Muscle of leg (tissue), 16 donors: Measurements from ENCODE around the gene ETV3. TPM values are rescaled to one million over a fixed set of nuclear protein-coding genes. Genes with fewer than 3 reads are reported as not detected.
"Not testable (repeated sequence)": the region's sequence is repeated elsewhere in the genome, so short reads cannot be mapped to it uniquely, and the experiment has no call there.

Source experiments
- DNase-seq: peaks from one replicate; pipeline ENCODE4 v3.0.0; 2013
- H3K27ac ChIP-seq: one replicate; pipeline ENCODE4 v1.5.1; 2013; ENCODE audit warnings: mild to moderate bottlenecking, low read length, control low read depth
- H3K27me3 ChIP-seq: one replicate; pipeline ENCODE4 v1.6.1; 2013; ENCODE audit warnings: low read length; ENCODE audit not compliant: control insufficient read depth, insufficient read depth
- H3K36me3 ChIP-seq: one replicate; pipeline ENCODE4 v1.6.1; 2013; ENCODE audit warnings: low read length; ENCODE audit not compliant: control insufficient read depth, insufficient read depth
- H3K4me1 ChIP-seq: one replicate; pipeline ENCODE4 v1.6.1; 2013; ENCODE audit warnings: low read length; ENCODE audit not compliant: control insufficient read depth, insufficient read depth
- H3K4me3 ChIP-seq: one replicate; pipeline ENCODE4 v1.5.1; 2013; ENCODE audit warnings: low read length, control low read depth
- H3K9me3 ChIP-seq: replicated peaks from 2 replicates; pipeline ENCODE4 v1.6.1; 2013; ENCODE audit warnings: low read depth, low read length; ENCODE audit not compliant: control insufficient read depth
- WGBS: methylation state at CpG from one replicate; pipeline ENCODE4 v1.1.5; 2013; ENCODE audit warnings: missing lambda C conversion rate; ENCODE audit not compliant: insufficient coverage; 5-methylcytosine and 5-hydroxymethylcytosine counted together
- long read RNA-seq, 11 donors: transcript quantifications; one replicate each; lab custom pipeline, GENCODE V29; 2026
- polyA plus RNA-seq, 8 donors: library from polyadenylated mRNA; unstranded; fragments of 120-200 nt; gene quantifications; one replicate each; pipeline versions ENCODE4 v1.2.1 to v1.2.3, GENCODE V29; 2013; ENCODE audit warnings: inconsistent platforms in 1 of 8, low replicate concordance in 1 of 8; ENCODE audit not compliant: insufficient read length in 8 of 8, insufficient read depth in 1 of 8
- total RNA-seq: library from RNA; stranded (reverse); fragments of 120-200 nt; gene quantifications from one replicate; pipeline ENCODE4 v1.2.4, GENCODE V29; 2013

ETV3 gene
- total RNA-seq (9.8 TPM), polyA plus RNA-seq (10 to 100 TPM; 12.1 to 21.2 (median 15.3) TPM)
- long read RNA-seq, donor 1, full-length matches to known transcripts: 4 of 4 reads
- long read RNA-seq, donor 1, partial matches to known transcripts: 0 of 4 reads
- long read RNA-seq, donor 1, other reads (novel, unspliced or antisense): 0 of 4 reads
- long read RNA-seq, donor 2: 0 reads
- long read RNA-seq, donor 3, full-length matches to known transcripts: 2 of 2 reads
- long read RNA-seq, donor 3, partial matches to known transcripts: 0 of 2 reads
- long read RNA-seq, donor 3, other reads (novel, unspliced or antisense): 0 of 2 reads
- long read RNA-seq, donor 4, full-length matches to known transcripts: 3 of 3 reads
- long read RNA-seq, donor 4, partial matches to known transcripts: 0 of 3 reads
- long read RNA-seq, donor 4, other reads (novel, unspliced or antisense): 0 of 3 reads
- long read RNA-seq, donor 5, full-length matches to known transcripts: 9 of 9 reads
- long read RNA-seq, donor 5, partial matches to known transcripts: 0 of 9 reads
- long read RNA-seq, donor 5, other reads (novel, unspliced or antisense): 0 of 9 reads
- long read RNA-seq, donor 6, full-length matches to known transcripts: 5 of 5 reads
- long read RNA-seq, donor 6, partial matches to known transcripts: 0 of 5 reads
- long read RNA-seq, donor 6, other reads (novel, unspliced or antisense): 0 of 5 reads
- long read RNA-seq, donor 7, full-length matches to known transcripts: 3 of 3 reads
- long read RNA-seq, donor 7, partial matches to known transcripts: 0 of 3 reads
- long read RNA-seq, donor 7, other reads (novel, unspliced or antisense): 0 of 3 reads
- long read RNA-seq, donor 8, full-length matches to known transcripts: 1 of 1 reads
- long read RNA-seq, donor 8, partial matches to known transcripts: 0 of 1 reads
- long read RNA-seq, donor 8, other reads (novel, unspliced or antisense): 0 of 1 reads
- long read RNA-seq, donor 9, full-length matches to known transcripts: 2 of 2 reads
- long read RNA-seq, donor 9, partial matches to known transcripts: 0 of 2 reads
- long read RNA-seq, donor 9, other reads (novel, unspliced or antisense): 0 of 2 reads
- long read RNA-seq, donor 10, full-length matches to known transcripts: 2 of 2 reads
- long read RNA-seq, donor 10, partial matches to known transcripts: 0 of 2 reads
- long read RNA-seq, donor 10, other reads (novel, unspliced or antisense): 0 of 2 reads
- long read RNA-seq, donor 11, full-length matches to known transcripts: 3 of 3 reads
- long read RNA-seq, donor 11, partial matches to known transcripts: 0 of 3 reads
- long read RNA-seq, donor 11, other reads (novel, unspliced or antisense): 0 of 3 reads

DNA sequence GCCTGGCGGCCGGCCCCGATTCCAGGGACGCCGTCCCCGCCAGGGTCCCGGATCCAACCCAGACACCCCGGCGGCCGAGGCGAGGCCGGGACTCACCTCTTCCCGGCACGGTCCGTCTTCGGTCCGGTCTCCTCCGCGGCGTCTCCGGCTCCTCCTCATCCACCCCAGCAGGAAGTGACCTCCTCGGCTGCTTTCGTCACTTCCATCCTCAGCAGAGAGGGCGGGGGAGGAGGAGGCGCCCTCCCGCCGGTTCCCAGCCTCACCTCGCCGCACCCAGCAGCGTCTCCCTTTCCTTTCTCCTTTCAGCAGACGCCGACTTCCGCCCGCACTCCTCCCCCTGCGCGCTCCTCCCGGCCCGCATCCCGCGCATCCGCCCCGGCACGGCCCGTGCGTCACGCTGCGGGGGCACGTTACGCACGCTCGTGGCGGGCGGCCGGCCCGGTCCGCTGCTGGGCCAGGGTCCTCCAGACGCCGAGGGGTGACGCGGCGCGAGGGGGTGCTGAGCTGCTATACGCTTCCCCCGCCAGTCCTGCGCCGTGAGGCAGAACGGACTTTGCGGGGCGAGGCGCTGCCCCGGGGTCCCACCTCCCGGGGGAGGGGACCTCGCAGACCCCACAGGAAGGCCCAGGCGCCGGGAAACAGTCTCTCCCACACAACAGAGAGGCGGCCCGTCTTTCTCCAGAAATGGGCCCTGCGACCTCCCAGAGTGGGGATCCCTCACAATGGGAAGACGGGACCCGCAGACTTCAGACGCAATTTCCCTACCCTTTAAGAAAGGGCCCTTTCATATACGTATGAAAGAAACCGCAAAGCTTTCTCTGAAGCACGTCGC lies at the start of gene ETV3:
TSS of gene ETV3 (minus strand) at position 176 of the 832 bp plus-strand sequence. CDS start 2,043 bp downstream, outside the sequence.
- under 1% methylated on average over 81 of the region's 85 CpGs for WGBS
- no peaks in the 10 kb centered on the region for H3K9me3 ChIP-seq
- H3K4me3 ChIP-seq: peak within 1 kb of the TSS; percentile 95
- DNase-seq: peak; percentile 96
- peak within 1 kb of the TSS; percentile 98 for H3K27ac ChIP-seq
- peaks cover 20% of the 10 kb centered on the region for H3K4me1 ChIP-seq
- H3K36me3 ChIP-seq: peaks cover 22% of the 10 kb centered on the region
- no peaks in the 10 kb centered on the region for H3K27me3 ChIP-seq

DNA sequence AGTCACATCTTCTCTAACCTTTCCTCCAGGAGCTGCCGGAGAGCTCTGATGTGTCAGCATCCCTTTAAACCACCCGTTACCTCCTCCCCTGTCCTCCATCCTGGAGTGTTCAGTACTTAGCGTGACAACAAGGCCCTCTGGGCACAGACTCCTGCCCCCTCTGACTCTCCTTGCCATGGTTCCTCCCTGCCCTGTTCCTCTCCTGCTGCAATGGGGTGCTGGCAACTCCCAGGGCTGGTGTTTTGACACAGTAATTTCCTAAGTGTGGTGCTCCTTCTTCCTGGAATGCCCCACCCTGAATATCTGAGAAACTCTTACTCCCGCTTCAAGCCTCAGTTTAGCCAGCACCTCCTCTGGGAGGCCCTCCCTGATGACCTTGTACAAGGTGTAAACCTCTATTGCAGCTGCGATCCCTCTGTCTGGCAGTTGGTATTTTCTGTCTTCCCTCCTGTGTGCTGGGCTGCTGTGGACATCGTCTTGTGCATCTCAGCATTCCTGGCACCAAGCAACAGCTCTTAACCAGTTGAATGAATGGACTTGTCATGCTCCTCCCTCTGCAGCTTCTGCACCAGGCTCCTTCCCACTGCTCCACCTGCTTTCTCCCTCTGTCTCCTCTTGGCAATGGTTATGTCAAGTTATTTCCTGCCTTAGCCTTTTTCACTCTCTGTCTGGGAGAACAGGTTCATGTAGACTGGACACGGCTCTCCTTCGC lies 48.2 kb upstream of the ETV3 start:
- no peak for DNase-seq
- Histone ChIP-seq H3K4me1 (no peaks in the 10 kb centered on the region), H3K27me3 (no peaks in the 10 kb centered on the region), H3K27ac (no peak overlapping the region), H3K9me3 (no peaks in the 10 kb centered on the region), H3K4me3 (no peak overlapping the region), H3K36me3 (no peaks in the 10 kb centered on the region)
- 61% methylated on average over 5 of the region's 8 CpGs for WGBS

DNA sequence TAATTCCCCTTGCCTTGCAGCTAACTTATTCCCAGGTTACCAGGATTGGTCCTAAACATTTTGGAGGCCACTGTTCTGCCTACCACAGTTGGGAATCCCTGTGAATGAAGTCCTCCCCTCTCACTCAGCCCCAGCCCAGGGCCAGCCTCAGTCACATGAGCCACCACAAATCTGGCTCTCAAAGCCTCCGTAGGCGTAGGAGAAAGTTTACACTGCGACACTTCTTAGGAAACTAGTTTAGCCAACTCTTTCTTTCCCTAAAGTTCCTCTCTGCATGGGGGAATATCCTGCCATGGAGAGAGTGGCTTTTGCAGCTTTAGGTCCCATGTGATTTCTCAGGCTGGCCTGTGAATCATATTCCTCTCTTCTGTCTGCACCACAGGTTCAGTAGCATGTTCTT lies 45.7 kb upstream of the ETV3 start:
- Histone ChIP-seq H3K27ac (no peak overlapping the region), H3K27me3 (peaks cover 2% of the 10 kb centered on the region), H3K4me1 (no peaks in the 10 kb centered on the region), H3K36me3 (no peaks in the 10 kb centered on the region), H3K4me3 (no peak overlapping the region), H3K9me3 (no peaks in the 10 kb centered on the region)
- DNase-seq: no peak
- no CpG with 5 or more reads among the region's 3 CpGs for WGBS

DNA sequence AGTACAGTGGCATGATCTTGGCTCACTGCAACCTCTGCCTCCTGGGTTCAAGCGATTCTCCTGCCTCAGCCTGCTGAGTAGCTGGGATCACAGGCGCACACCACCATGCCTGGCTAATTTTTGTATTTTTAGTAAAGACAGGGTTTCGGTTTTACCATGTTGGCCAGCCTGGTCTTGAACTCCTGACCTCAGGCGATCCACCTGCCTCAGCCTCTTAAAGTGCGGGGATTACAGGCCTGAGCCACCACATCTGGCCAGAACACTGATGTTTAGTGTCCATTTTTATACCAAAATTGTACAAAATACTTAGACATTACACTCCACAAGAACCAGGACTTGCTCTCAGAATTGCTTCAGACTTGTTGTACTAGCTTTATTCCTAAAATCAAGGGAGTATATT lies 44.2 kb upstream of the ETV3 start:
- not testable (repeated sequence) for H3K4me1 ChIP-seq, H3K9me3 ChIP-seq, DNase-seq, H3K27ac ChIP-seq, H3K4me3 ChIP-seq, H3K27me3 ChIP-seq, H3K36me3 ChIP-seq
- WGBS: 88% methylated on average over 4 of the region's 5 CpGs

DNA sequence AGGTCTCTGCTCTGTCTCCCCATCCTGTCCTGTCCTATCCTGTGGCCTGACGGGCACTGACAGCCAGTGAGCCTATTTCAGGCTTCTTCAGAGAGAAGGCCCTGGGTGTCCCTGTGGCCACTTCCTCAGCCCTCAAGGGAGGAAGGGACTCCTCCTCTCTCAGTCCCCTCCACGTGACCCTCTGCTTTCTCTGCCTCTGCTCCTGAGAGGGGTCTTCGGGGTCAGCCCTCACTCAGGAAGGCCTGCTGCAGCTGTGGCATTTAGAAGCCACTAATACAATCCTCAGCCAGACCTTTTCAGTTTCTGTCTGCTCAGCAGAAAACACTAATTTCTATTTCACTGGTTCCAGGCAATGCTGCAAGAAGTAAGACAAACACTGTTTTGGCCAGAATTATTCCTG lies 43.6 kb upstream of the ETV3 start:
- whole genome bisulfite sequencing: 68% methylated on average over 3 of the region's 3 CpGs
- Histone ChIP-seq H3K27me3 (peaks cover 3% of the 10 kb centered on the region), H3K27ac (no peak overlapping the region), H3K4me3 (no peak overlapping the region), H3K9me3 (no peaks in the 10 kb centered on the region), H3K4me1 (no peaks in the 10 kb centered on the region), H3K36me3 (no peaks in the 10 kb centered on the region)
- DNase-seq: no peak

DNA sequence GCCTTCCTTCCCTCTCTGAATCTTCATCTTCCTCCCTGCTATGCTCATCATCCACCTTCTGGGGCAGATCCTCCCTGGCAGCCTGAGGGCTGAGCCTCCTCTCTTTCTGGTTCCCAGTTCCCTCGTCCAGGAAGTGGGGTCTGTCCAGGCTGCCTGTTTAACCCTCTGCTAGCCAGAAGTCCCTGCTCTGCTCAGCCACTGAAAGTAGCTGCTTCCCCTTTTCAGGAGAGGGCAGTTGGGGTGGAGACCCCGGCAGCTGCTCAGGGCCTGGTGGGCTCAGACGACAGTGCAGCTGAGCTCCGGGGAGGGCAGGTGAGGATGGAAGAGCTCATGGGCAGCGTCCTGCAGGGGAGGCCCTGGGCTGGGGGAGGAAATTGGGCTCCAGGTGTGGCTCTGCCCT lies 43.1 kb upstream of the ETV3 start:
- no peaks in the 10 kb centered on the region for H3K36me3 ChIP-seq

DNA sequence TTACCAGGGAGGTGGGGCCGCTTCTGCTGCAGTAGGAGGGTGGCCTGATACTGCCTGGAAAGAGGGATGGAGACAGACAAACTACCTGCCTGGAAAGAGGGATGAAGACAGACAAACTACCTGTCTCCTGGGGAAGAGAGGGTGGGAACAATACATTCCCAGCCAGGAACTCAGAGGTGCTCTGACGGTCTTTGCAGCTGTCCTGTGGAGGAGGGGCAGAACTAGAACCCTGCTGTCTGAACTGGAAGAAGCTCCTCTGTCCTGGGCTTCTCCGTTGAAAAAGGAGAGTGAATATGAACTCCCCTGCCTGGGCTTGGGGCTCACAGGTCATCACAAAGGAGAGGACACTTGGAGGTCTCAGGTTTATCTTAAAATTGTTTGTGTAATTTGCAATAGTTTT lies 40.3 kb upstream of the ETV3 start:
- no peak for DNase-seq
- no peaks in the 10 kb centered on the region for H3K4me1 ChIP-seq
- H3K36me3 ChIP-seq: no peaks in the 10 kb centered on the region
- no peaks in the 10 kb centered on the region for H3K9me3 ChIP-seq
- no peak overlapping the region for H3K4me3 ChIP-seq
- no peak overlapping the region for H3K27ac ChIP-seq
- peaks cover 6% of the 10 kb centered on the region for H3K27me3 ChIP-seq
- WGBS: 39% methylated on average over 2 of the region's 3 CpGs

More for the DNA sequence above, 43.1 kb upstream of the ETV3 start:
- WGBS: 21% methylated on average over 5 of the region's 5 CpGs
- Histone ChIP-seq H3K4me3 (no peak overlapping the region), H3K9me3 (no peaks in the 10 kb centered on the region), H3K27ac (no peak overlapping the region), H3K4me1 (no peaks in the 10 kb centered on the region), H3K27me3 (peaks cover 4% of the 10 kb centered on the region)
- no peak for DNase-seq

DNA sequence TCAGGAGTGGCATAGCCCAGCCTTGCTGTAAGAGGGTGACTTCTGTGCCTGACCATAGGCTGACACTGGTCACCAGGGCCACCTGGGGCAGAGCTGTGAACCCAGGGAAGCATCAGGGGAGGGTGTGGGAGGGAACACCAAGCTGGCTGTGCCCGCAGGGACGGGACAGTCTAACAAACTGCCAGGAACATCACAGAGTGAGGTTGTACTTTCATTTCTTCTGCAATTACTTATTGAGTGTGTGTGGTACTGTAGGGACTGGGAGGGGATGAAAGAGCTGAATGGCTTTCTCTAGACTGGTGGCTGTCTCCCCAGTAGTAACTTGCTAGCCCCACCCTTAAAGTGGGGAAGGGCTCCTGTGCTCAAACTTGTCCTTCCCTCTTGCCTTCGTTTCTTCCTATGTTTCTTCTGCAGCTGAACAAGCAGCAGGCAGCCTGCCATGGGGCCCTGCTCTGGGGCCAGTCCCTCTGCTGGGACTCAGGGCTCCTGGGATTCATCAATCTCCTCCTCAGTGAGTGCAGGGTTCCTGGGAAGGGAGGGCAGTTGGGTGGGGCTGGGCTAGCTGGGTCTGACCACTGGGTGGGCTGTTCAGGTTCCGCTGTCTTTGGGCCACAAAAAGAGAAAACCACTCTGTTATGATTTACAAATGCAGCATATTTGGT lies 39.7 kb upstream of the ETV3 start:
- 100% methylated on average over 1 of the region's 4 CpGs for WGBS
- Histone ChIP-seq H3K4me1 (no peaks in the 10 kb centered on the region), H3K9me3 (no peaks in the 10 kb centered on the region), H3K27ac (no peak overlapping the region), H3K4me3 (no peak overlapping the region), H3K36me3 (no peaks in the 10 kb centered on the region), H3K27me3 (peaks cover 6% of the 10 kb centered on the region)
- no peak for DNase-seq
